DLD1 (cell line): Measurements from ENCODE around the gene PPP1R1B.

Experiments used
- in situ Hi-C: cut with HindIII; loops from 2 replicates; pipeline ENCODE4 v1.10.0; 2017; ENCODE audit warnings: low sequenced_read_pairs

Gene PPP1R1B

GRCh38 chr17:39600288-39600996 lies 26.3 kb upstream of the PPP1R1B start:
- in situ Hi-C loops, result no loop called here

- in situ Hi-C loops, result no loop called here
Observed at GRCh38 chr17:39600997-39601597, 25.7 kb upstream of the PPP1R1B start.

GRCh38 chr17:39601758-39602532 lies 24.8 kb upstream of the PPP1R1B start:
- in situ Hi-C loops, result no loop called here

- in situ Hi-C loops, result no loop called here
Observed at GRCh38 chr17:39602533-39603303, 24.0 kb upstream of the PPP1R1B start.

- in situ Hi-C loops, result no loop called here
Observed at GRCh38 chr17:39603304-39604016, 23.3 kb upstream of the PPP1R1B start.

- in situ Hi-C loops, result no loop called here
Observed at GRCh38 chr17:39604911-39605491, 21.8 kb upstream of the PPP1R1B start.

- in situ Hi-C loops, result no loop called here
Observed at GRCh38 chr17:39605492-39606433, 21.0 kb upstream of the PPP1R1B start.

GRCh38 chr17:39606434-39607056 lies 20.2 kb upstream of the PPP1R1B start:
- in situ Hi-C loops, result no loop called here

GRCh38 chr17:39607057-39607850 lies 19.5 kb upstream of the PPP1R1B start:
- in situ Hi-C loops, result no loop called here

GRCh38 chr17:39607851-39608130 lies 19.0 kb upstream of the PPP1R1B start, which contains the start of gene NEUROD2:
Gene NEUROD2, minus strand, starts transcription at chr17:39607920. Its CDS starts 1,321 bp downstream, at chr17:39606599.
- in situ Hi-C loops, result no loop called here

GRCh38 chr17:39608142-39608981 lies 18.4 kb upstream of the PPP1R1B start:
- in situ Hi-C loops, result no loop called here

- in situ Hi-C loops, result loop anchor here (10.0 kb wide), 1 partner anchor 65 kb away; no protein-coding TSS in a partner anchor
Observed at GRCh38 chr17:39609416-39610025, 17.2 kb upstream of the PPP1R1B start.

GRCh38 chr17:39611401-39612112 lies 15.2 kb upstream of the PPP1R1B start:
- in situ Hi-C loops, result loop anchor here (10.0 kb wide), 1 partner anchor 63 kb away; no protein-coding TSS in a partner anchor

- in situ Hi-C loops, result loop anchor here (10.0 kb wide), 1 partner anchor 62 kb away; no protein-coding TSS in a partner anchor
Observed at GRCh38 chr17:39612291-39612894, 14.4 kb upstream of the PPP1R1B start.

- in situ Hi-C loops, result loop anchor here (10.0 kb wide), 1 partner anchor 62 kb away; no protein-coding TSS in a partner anchor
Observed at GRCh38 chr17:39612935-39613464, 13.8 kb upstream of the PPP1R1B start.
